Tibial nerve (tissue), 4 donors: ENCODE data around the gene CLTCL1. TPM values are rescaled to one million over a fixed set of nuclear protein-coding genes. Genes with fewer than 3 reads are reported as not detected.

ENCODE experiments used
- DNase-seq, 2 donors: peaks; one replicate each; pipeline ENCODE4 v3.0.0-alpha.2; 2019; ENCODE audit warnings: low spot score in 2 of 2
- H3K27ac ChIP-seq, 4 donors: fragments of 200-600 bp; sonication (generic) in 3 of 4; one replicate each; pipeline ENCODE4 v1.5.1; 2017 to 2019; ENCODE audit warnings: mild to moderate bottlenecking in 1 of 4
- H3K27me3 ChIP-seq, 2 donors: fragments of 200-600 bp; sonication (generic) in 1 of 2; one replicate each; pipeline versions ENCODE4 v1.5.1 to v1.6.0; 2017 to 2019
- H3K36me3 ChIP-seq, 3 donors: fragments of 200-600 bp; sonication (generic); one replicate each; pipeline ENCODE4 v1.5.1; 2018 to 2019
- H3K4me1 ChIP-seq, 4 donors: fragments of 200-600 bp; sonication (generic) in 3 of 4; one replicate each; pipeline ENCODE4 v1.5.1; 2017 to 2019
- H3K4me3 ChIP-seq, 4 donors: fragments of 200-600 bp; sonication (generic) in 3 of 4; one replicate each; pipeline ENCODE4 v1.5.1; 2017 to 2019; ENCODE audit warnings: mild to moderate bottlenecking in 1 of 4, moderate library complexity in 1 of 4
- H3K9me3 ChIP-seq, 4 donors: fragments of 200-600 bp; sonication (generic) in 3 of 4; one replicate each; pipeline ENCODE4 v1.5.1; 2017 to 2019
- EP300 ChIP-seq, 2 donors: sonication (generic); formaldehyde crosslinking; IDR thresholded peaks; one replicate each; pipeline ENCODE4 v1.6.1; 2017; ENCODE audit warnings: antibody characterized with exemption in 2 of 2, mild to moderate bottlenecking in 1 of 2
- POLR2A ChIP-seq, 2 donors: fragments of 450-650 bp; IDR thresholded peaks; one replicate each; pipeline ENCODE4 v1.6.1; 2017; ENCODE audit warnings: antibody characterized with exemption in 2 of 2, mild to moderate bottlenecking in 2 of 2, moderate library complexity in 2 of 2
- WGBS, 2 donors: methylation state at CpG; one replicate each; pipeline ENCODE4 v1.1.5; 2018; 5-methylcytosine and 5-hydroxymethylcytosine counted together
- total RNA-seq, 4 donors: library from RNA; depleted of rRNA; stranded (reverse); fragments of >200 nt; gene quantifications; one replicate each; pipeline ENCODE4 v1.1.0, GENCODE V29; 2016
- TF ChIP-seq, protein P1 (sequence below), 5 experiments: fragments of 200-600 bp in 3 of 5; fragments of 450-650 bp in 2 of 5; sonication (generic) in 3 of 5; IDR thresholded peaks; one replicate each; pipeline ENCODE4 v1.5.1; 2016 to 2019; ENCODE audit warnings: antibody characterized with exemption in 5 of 5, mild to moderate bottlenecking in 3 of 5, moderate library complexity in 2 of 5

CLTCL1 gene
- total RNA-seq, 4 donors from 2014 or later: 22.6 to 35.9 (median 26.8) TPM

DNA sequence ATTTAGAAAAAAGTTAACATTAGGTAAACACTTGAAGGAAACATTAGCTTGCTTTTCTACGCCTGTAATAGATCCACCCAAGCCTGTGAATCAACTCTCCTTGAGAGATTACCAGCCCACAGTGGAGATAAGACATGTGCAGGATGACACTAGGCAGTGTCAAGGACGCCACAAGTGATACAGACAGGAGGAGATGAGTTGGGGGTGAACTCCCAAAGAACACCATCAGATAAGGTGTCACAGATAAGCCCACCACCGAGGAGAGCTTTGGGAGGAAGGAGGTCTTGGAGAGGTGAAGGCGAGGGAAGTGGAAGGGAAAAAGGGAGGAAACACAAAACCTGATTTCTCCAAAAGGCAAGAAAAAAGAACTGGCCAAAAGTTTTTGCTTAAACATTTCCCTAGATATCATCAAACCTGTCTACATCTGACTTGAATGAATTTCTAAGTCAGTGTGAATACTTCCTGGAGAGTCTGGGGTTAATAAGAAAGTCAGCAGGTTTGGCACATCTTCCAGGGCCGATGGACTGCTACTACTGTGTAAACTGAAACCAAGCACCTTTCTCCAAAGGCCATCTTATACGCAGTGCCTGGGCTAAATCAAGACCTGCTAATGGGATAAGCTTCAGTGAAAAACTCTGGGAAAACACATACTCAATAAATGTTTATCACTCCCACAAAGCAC, 15.5 kb downstream of the CLTCL1 start:
- Histone ChIP-seq H3K9me3 (no peaks in the 10 kb centered on the region), H3K27me3 (no peaks in the 10 kb centered on the region), H3K4me1 (peaks cover 0 to 11% (median 0%) of the 10 kb centered on the region in 4 donors), H3K36me3 (peaks cover 0 to 10% (median 0%) of the 10 kb centered on the region in 3 donors), H3K27ac (no peak overlapping the region), H3K4me3 (no peak overlapping the region)
- 62 to 66% methylated on average over 6 of the region's 6 CpGs for WGBS, 2 donors
- no peak for DNase-seq
- no peak for TF ChIP-seq POLR2A (IDR thresholded peaks at IDR 0.05)
- no peak for TF ChIP-seq EP300 (IDR thresholded peaks at IDR 0.05)
- TF ChIP-seq, protein P1, sequence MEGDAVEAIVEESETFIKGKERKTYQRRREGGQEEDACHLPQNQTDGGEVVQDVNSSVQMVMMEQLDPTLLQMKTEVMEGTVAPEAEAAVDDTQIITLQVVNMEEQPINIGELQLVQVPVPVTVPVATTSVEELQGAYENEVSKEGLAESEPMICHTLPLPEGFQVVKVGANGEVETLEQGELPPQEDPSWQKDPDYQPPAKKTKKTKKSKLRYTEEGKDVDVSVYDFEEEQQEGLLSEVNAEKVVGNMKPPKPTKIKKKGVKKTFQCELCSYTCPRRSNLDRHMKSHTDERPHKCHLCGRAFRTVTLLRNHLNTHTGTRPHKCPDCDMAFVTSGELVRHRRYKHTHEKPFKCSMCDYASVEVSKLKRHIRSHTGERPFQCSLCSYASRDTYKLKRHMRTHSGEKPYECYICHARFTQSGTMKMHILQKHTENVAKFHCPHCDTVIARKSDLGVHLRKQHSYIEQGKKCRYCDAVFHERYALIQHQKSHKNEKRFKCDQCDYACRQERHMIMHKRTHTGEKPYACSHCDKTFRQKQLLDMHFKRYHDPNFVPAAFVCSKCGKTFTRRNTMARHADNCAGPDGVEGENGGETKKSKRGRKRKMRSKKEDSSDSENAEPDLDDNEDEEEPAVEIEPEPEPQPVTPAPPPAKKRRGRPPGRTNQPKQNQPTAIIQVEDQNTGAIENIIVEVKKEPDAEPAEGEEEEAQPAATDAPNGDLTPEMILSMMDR (IDR thresholded peaks at IDR 0.05): no peak

DNA sequence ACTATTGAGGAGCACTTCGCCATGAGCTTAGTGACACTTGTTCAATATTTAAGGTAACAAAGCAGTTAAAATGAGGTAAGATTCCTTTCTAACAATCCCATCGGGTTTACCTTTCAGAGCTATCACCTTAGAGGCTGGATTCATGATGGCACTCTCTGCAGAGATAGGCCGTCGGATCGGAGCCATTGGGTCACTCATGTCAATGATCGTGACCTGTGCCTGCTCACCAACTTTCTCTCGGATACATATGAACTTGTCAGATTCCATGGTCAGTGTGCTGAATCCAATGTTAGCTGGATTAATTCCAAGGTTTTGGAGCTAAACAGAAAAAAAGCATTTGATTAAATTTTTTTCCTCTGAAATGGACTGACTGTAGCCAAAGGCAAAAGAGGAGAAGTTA, 16.0 kb downstream of the CLTCL1 start:
- Histone ChIP-seq H3K36me3 (peaks cover 0 to 10% (median 0%) of the 10 kb centered on the region in 3 donors), H3K4me3 (no peak overlapping the region), H3K27me3 (no peaks in the 10 kb centered on the region), H3K9me3 (no peaks in the 10 kb centered on the region), H3K4me1 (peaks cover 0 to 11% (median 0%) of the 10 kb centered on the region in 4 donors), H3K27ac (no peak overlapping the region)
- TF ChIP-seq EP300 (IDR thresholded peaks at IDR 0.05): no peak
- 79 to 83% methylated on average over 7 of the region's 7 CpGs for WGBS, 2 donors
- DNase-seq: no peak

DNA sequence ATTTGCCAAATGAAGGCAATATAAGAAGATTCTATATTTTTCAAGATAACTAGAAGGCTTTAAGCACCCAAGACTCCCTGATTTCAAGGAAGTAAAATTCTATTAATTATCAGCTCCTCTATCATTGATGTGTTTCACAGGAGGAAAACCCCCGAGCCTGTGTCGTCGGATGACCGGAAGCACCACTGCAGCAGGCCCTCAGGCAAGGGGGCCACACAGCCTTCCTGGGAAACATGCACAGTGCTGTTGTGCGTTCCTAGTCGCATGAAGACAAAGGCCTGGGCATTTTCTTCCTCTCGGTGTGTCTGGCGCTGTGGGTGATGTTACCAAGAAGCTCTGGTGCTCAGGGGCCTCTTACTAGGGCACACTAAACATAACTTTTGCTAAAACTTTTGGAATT, 16.4 kb downstream of the CLTCL1 start:
- H3K36me3 ChIP-seq: peaks cover 0 to 10% (median 0%) of the 10 kb centered on the region in 3 donors
- peaks cover 0 to 11% (median 0%) of the 10 kb centered on the region in 4 donors for H3K4me1 ChIP-seq
- DNase-seq: no peak
- H3K4me3 ChIP-seq: no peak overlapping the region
- H3K27me3 ChIP-seq: no peaks in the 10 kb centered on the region
- TF ChIP-seq POLR2A (IDR thresholded peaks at IDR 0.05) (no peak), EP300 (IDR thresholded peaks at IDR 0.05) (no peak)
- WGBS, 2 donors: 84 to 88% methylated on average over 8 of the region's 8 CpGs
- H3K27ac ChIP-seq: no peak overlapping the region
- no peaks in the 10 kb centered on the region for H3K9me3 ChIP-seq

DNA sequence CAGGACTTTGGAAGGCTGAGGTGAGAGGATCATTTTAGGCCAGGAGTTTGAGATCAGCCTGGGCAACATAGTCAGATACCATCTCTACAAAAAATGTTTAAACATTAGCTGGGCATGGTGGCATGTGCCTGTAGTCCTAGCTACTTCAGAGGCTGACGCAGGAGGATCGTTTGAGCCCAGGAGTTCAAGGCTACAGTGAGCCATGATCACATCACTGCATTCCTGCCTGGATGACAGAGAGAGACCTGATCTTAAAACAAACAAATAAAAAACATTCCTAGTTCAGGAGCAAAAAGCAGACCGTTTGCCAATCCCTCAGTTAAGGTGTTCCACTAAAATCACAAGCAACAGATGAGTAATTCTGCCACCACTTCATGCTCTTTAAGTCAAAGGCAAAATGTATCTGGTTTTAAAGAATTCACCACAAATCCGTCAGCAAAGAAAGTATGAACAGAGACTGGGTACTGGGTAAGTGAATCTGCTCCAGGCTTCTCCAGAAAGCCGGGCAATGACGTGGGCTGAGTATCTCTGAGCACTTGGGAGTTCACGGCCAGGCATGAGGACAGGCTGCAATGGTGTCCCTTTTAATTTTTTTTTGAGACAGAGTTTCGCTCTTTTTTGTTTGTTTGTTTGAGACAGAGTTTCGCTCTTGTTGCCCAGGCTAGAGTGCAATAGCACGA, 19.5 kb downstream of the CLTCL1 start:
- no peak for DNase-seq
- Histone ChIP-seq H3K27ac (no peak overlapping the region), H3K9me3 (peaks cover 0 to 11% (median 0%) of the 10 kb centered on the region in 4 donors), H3K4me3 (no peak overlapping the region), H3K27me3 (no peaks in the 10 kb centered on the region), H3K4me1 (peaks cover 0 to 11% (median 0%) of the 10 kb centered on the region in 4 donors), H3K36me3 (peaks cover 0 to 35% (median 0%) of the 10 kb centered on the region in 3 donors)
- 85 to 87% methylated on average over 10 of the region's 10 CpGs for WGBS, 2 donors
- TF ChIP-seq, protein P1 (IDR thresholded peaks at IDR 0.05): no peak
- TF ChIP-seq POLR2A (IDR thresholded peaks at IDR 0.05) (no peak), EP300 (IDR thresholded peaks at IDR 0.05) (no peak)

DNA sequence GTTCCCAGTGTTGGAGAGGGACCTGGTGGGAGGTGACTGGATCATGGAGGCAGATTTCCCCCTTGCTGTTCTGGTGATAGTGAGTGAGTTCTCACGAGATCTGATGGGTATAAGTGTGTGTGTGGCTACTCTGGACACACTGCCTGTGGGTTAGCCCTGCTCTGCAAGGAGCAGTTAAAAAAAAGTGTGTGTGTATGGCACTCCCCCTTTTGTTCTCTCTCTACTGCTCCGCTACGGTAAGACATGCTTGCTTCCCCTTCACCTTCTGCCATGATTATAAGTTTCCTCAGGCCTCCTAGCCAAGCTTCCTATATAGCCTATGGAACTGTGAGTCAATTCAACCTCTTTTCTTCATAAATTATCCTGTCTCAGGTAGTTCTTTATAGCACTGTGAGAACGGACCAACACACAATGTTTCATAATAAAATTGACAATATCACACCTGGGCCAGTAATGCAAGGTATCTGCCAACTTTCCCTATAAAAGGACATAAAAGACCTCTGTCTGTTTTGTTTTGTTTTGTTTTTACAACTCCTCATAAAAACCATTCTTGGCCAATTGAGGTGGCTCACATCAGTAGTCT, 20.2 kb downstream of the CLTCL1 start:
- Histone ChIP-seq H3K9me3 (peaks cover 0 to 17% (median 3%) of the 10 kb centered on the region in 4 donors), H3K27ac (no peak overlapping the region), H3K4me3 (no peak overlapping the region), H3K27me3 (no peaks in the 10 kb centered on the region), H3K4me1 (peaks cover 0 to 9% (median 0%) of the 10 kb centered on the region in 4 donors), H3K36me3 (peaks cover 0 to 36% (median 0%) of the 10 kb centered on the region in 3 donors)
- 64 to 79% methylated on average over 4 of the region's 4 CpGs for WGBS, 2 donors
- DNase-seq: no peak
- TF ChIP-seq, protein P1 (IDR thresholded peaks at IDR 0.05): no peak

DNA sequence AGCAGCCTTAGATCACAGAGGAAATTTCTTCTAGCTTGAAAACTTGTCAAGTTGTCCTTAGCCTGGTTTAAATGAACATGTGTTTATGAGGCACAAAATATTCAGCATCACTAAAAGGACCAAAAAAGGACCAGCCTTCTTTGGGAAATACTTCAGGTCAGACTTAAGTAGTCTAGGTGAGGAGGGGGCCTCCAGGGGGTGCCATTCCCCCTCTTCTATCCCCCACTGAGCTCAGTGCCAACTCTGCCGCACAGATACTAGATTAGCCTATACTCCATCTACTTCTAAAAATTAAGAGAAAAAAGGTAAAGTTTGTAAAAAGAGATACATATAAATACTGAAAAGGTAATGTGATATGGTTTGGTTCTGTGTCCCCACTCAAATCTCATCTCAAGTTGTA, 20.6 kb downstream of the CLTCL1 start:
- Histone ChIP-seq H3K4me1 (peaks cover 0 to 6% (median 0%) of the 10 kb centered on the region in 4 donors), H3K4me3 (no peak overlapping the region), H3K27ac (no peak overlapping the region), H3K27me3 (no peaks in the 10 kb centered on the region), H3K9me3 (peaks cover 0 to 22% (median 5%) of the 10 kb centered on the region in 4 donors), H3K36me3 (peaks cover 0 to 41% (median 0%) of the 10 kb centered on the region in 3 donors)
- WGBS, 2 donors: 97 to 100% methylated on average over 1 of the region's 1 CpG
- no peak for DNase-seq
- TF ChIP-seq POLR2A (IDR thresholded peaks at IDR 0.05): no peak
- TF ChIP-seq EP300 (IDR thresholded peaks at IDR 0.05): no peak
- TF ChIP-seq, protein P1 (IDR thresholded peaks at IDR 0.05): no peak
